ENCODE measurements around the gene XYLT1.

The XYLT1 gene

DNA sequence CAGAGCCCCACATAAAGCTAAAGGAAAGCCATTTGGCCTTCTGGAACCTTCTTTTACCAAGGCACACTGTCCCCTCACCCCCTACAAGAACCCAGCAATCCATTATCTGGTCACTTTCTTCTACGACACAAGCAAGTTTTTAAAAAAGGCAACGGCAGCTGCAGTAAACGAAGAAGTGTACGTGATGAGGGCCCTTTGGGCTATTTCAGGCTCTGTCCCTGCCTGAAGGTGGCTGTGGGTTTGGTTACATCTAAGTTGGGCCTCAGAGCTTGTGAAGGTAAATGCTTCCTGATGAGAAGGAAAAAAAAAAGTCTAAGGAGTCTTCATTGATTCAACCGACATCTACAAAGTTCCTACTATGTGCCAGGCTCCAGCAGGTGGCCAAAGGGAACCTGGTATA lies 35.4 kb downstream of the XYLT1 start:
- peaks cover 24% of the 10 kb centered on the region for H3F3A ChIP-seq (ENCODE audit: control insufficient read depth, insufficient read depth)
- no peaks in the 10 kb centered on the region for H3K27me3 ChIP-seq (ENCODE audit: control insufficient read depth, low read length)
- peaks cover 70% of the 10 kb centered on the region for H3K79me2 ChIP-seq (ENCODE audit: control insufficient read depth, low read length)
- H4K20me1 ChIP-seq (ENCODE audit: control insufficient read depth, insufficient read depth, low read depth, low read length), result no peaks in the 10 kb centered on the region
- peak overlapping the region; percentile 68 for H3K4me3 ChIP-seq (ENCODE audit: low read length)
- peak overlapping the region; percentile 83 for H3K27ac ChIP-seq (ENCODE audit: low read depth, low read length)
- H3K9me3 ChIP-seq (ENCODE audit: control insufficient read depth, insufficient read depth, low read length), result no peaks in the 10 kb centered on the region
- H3K36me3 ChIP-seq (ENCODE audit: control insufficient read depth, low read length), result peaks cover 3% of the 10 kb centered on the region; the same call in 1 of the 2 replicates
- no peaks in the 10 kb centered on the region for H3K9me2 ChIP-seq (replicated peaks; ENCODE audit: control insufficient read depth, low read length)
- TF ChIP-seq EZH2phosphoT487 (IDR thresholded peaks at IDR 0.05; ENCODE audit: borderline replicate concordance, low read length) (no peak), CTCF (IDR thresholded peaks at IDR 0.05; ENCODE audit: low read depth, low read length, poor library complexity, severe bottlenecking) (no peak)
- peak overlapping the region; percentile 90 for H3K4me2 ChIP-seq (ENCODE audit: low read length)
- peaks cover 87% of the 10 kb centered on the region for H3K4me1 ChIP-seq (ENCODE audit: control insufficient read depth, low read length)

DNA sequence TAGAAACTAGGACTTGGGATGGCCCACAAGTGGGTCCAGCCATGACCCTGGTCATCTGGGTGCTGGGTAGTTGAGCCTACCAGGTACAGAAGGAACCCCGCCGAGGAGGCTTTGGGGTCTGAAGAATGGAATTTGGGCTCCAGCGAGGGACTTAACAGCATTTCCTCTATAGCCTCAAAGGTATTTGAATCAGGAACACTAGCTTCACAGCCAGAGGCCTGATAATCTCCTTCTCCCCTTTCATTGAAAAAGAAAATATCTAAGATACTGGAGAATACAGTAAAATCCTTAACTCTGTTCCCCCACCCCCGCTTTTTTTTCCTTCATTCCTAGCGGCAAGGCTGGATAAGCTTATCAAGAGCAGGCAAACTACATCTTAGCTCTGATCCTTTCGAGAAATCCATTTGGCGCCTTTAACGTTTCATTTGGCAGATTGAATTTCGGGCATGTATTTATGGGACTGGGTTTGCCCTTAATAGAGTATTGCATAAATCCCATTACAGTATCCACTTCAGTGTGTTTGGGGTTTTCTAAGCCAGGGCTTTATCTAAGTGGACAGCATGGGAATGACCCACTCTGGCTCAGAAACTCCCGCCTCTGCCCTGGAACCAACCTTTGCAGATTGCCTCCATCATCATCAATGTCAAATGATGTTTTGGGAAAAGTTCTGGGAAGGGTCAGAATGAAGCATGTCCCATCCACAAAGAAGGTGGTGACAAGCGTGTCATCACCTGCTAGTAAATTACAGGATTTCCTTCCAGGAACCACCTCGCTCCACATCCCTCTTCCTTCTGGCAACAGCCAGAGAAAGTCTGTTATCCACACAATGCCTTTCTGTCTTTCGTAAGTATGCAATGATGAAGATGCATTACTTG lies 36.9 kb downstream of the XYLT1 start:
- no peaks in the 10 kb centered on the region for H3K27me3 ChIP-seq (ENCODE audit: control insufficient read depth, low read length)
- no peaks in the 10 kb centered on the region for H4K20me1 ChIP-seq (ENCODE audit: control insufficient read depth, insufficient read depth, low read depth, low read length)
- H3K36me3 ChIP-seq (ENCODE audit: control insufficient read depth, low read length), result peaks cover 3% of the 10 kb centered on the region; the same call in 1 of the 2 replicates
- peaks cover 20% of the 10 kb centered on the region for H3F3A ChIP-seq (ENCODE audit: control insufficient read depth, insufficient read depth)
- peak overlapping the region; percentile 2; the same call in 1 of the 2 replicates for H3K4me3 ChIP-seq (ENCODE audit: low read length)
- peaks cover 72% of the 10 kb centered on the region for H3K4me1 ChIP-seq (ENCODE audit: control insufficient read depth, low read length)
- peak overlapping the region; percentile 83 for H3K27ac ChIP-seq (ENCODE audit: low read depth, low read length)
- peaks cover 71% of the 10 kb centered on the region for H3K79me2 ChIP-seq (ENCODE audit: control insufficient read depth, low read length)
- no peak for TF ChIP-seq EZH2phosphoT487 (IDR thresholded peaks at IDR 0.05; ENCODE audit: borderline replicate concordance, low read length)
- no peak for TF ChIP-seq CTCF (IDR thresholded peaks at IDR 0.05; ENCODE audit: low read depth, low read length, poor library complexity, severe bottlenecking)
- H3K9me2 ChIP-seq (replicated peaks; ENCODE audit: control insufficient read depth, low read length), result no peaks in the 10 kb centered on the region
- H3K9me3 ChIP-seq (ENCODE audit: control insufficient read depth, insufficient read depth, low read length), result no peaks in the 10 kb centered on the region
- peak overlapping the region; percentile 90 for H3K4me2 ChIP-seq (ENCODE audit: low read length)

DNA sequence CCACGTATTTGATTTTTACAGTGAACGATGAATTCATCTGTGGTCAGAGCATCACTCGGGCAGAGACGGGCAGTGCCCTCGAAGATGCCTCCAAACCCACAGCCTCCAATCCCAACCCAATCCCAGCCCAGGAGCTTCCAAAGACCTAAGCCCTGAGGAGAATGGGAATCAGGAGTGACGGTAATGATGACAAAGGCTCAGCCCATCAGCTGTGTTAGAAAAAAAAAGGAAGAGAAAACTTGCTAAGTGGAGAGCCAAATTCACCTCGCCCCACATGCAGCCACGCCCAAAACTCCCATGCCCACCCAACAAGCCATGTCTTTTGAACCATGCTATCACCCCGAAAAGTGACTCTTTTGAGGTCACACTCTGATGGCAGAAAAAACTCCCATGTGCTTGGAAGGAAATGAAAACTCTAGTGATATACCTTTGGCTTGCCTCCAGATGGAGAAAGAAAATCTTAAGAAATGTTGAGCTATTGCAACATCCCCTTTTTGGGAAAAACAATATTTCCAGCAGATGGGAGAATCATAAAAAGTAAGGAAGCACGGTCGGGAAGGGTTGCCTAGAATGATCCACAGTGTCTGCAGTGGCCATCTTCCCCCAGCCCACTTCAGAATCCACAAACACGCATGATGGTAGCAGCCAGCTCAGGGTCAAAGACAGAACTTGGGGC lies 37.7 kb downstream of the XYLT1 start:
- H3K27ac ChIP-seq (ENCODE audit: low read depth, low read length), result peak overlapping the region; percentile 4
- H3K4me3 ChIP-seq (ENCODE audit: low read length), result peak overlapping the region; percentile 42
- H3K4me1 ChIP-seq (ENCODE audit: control insufficient read depth, low read length), result peaks cover 64% of the 10 kb centered on the region
- TF ChIP-seq EZH2phosphoT487 (IDR thresholded peaks at IDR 0.05; ENCODE audit: borderline replicate concordance, low read length) (no peak), CTCF (IDR thresholded peaks at IDR 0.05; ENCODE audit: low read depth, low read length, poor library complexity, severe bottlenecking) (no peak)
- H3F3A ChIP-seq (ENCODE audit: control insufficient read depth, insufficient read depth), result peaks cover 20% of the 10 kb centered on the region
- peaks cover 3% of the 10 kb centered on the region; the same call in 1 of the 2 replicates for H3K36me3 ChIP-seq (ENCODE audit: control insufficient read depth, low read length)
- H4K20me1 ChIP-seq (ENCODE audit: control insufficient read depth, insufficient read depth, low read depth, low read length), result no peaks in the 10 kb centered on the region
- H3K27me3 ChIP-seq (ENCODE audit: control insufficient read depth, low read length), result no peaks in the 10 kb centered on the region
- H3K9me3 ChIP-seq (ENCODE audit: control insufficient read depth, insufficient read depth, low read length), result no peaks in the 10 kb centered on the region
- H3K79me2 ChIP-seq (ENCODE audit: control insufficient read depth, low read length), result peaks cover 69% of the 10 kb centered on the region
- H3K9me2 ChIP-seq (replicated peaks; ENCODE audit: control insufficient read depth, low read length), result no peaks in the 10 kb centered on the region
- peak overlapping the region; percentile 52 for H3K4me2 ChIP-seq (ENCODE audit: low read length)

All from DOHH2 (cell line).